OCI-LY3 (cell line): Measurements from ENCODE around the gene PSG1.
"Not testable (repeated sequence)": the region's sequence is repeated elsewhere in the genome, so short reads cannot be mapped to it uniquely, and the experiment has no call there.

Experiments used
- H2AFZ ChIP-seq: fragments of 200-600, 300-600 bp; shearing (Covaris generic); 2 replicates; pipeline ENCODE4 v1.6.0; 2014; ENCODE audit warnings: antibody characterized with exemption, low read depth, low read length
- H3K27ac ChIP-seq: fragments of 200-600, 300-600 bp; sonication (generic); 2 replicates; pipeline ENCODE4 v1.5.1; 2014; ENCODE audit warnings: mild to moderate bottlenecking, low read length, moderate library complexity, mixed read lengths
- H3K27me3 ChIP-seq: fragments of 200-600, 300-600 bp; sonication (generic); 2 replicates; pipeline ENCODE4 v1.6.1; 2014; ENCODE audit warnings: low read depth, low read length, mixed read lengths
- H3K36me3 ChIP-seq: fragments of 200-600, 300-600 bp; sonication (generic); replicated peaks from 2 replicates; pipeline ENCODE3; 2014; ENCODE audit warnings: low read depth, low read length, mixed read lengths
- H3K4me1 ChIP-seq: fragments of 300-600, 200-600 bp; sonication (generic); 2 replicates; pipeline ENCODE4 v1.6.1; 2014; ENCODE audit warnings: low read length, mixed read lengths
- H3K4me2 ChIP-seq: fragments of 200-600, 300-600 bp; sonication (generic); 2 replicates; pipeline ENCODE4 v1.6.1; 2014; ENCODE audit warnings: low read length, mixed read lengths
- H3K4me3 ChIP-seq: fragments of 300-600, 200-600 bp; sonication (generic); 2 replicates; pipeline ENCODE4 v1.5.1; 2014; ENCODE audit warnings: antibody characterized with exemption, mild to moderate bottlenecking, low read length, moderate library complexity
- H3K79me2 ChIP-seq: fragments of 300-600, 200-600 bp; shearing (Covaris generic); 2 replicates; pipeline ENCODE4 v1.6.1; 2014; ENCODE audit warnings: mild to moderate bottlenecking, low read length, mixed read lengths
- H3K9ac ChIP-seq: fragments of 300-600, 200-600 bp; shearing (Covaris generic); 2 replicates; pipeline ENCODE4 v1.6.0; 2014; ENCODE audit warnings: mild to moderate bottlenecking, low read length, moderate library complexity
- H3K9me3 ChIP-seq: fragments of 200-600, 300-600 bp; shearing (Covaris generic); 2 replicates; pipeline ENCODE4 v1.6.1; 2014; ENCODE audit warnings: low read length, mixed read lengths; ENCODE audit not compliant: insufficient read depth
- H4K20me1 ChIP-seq: fragments of 200-600, 300-600 bp; sonication (generic); 2 replicates; pipeline ENCODE4 v1.6.1; 2016; ENCODE audit warnings: low read length, mixed read lengths; ENCODE audit not compliant: insufficient read depth

PSG1 gene

GRCh38 chr19:42906162-42906561 is 26.6 kb upstream of the PSG1 start:
- H3K4me2 ChIP-seq, H4K20me1 ChIP-seq, H3K4me3 ChIP-seq, H3K9ac ChIP-seq, H3K9me3 ChIP-seq, H3K36me3 ChIP-seq, H2AFZ ChIP-seq, H3K27ac ChIP-seq, H3K79me2 ChIP-seq, H3K4me1 ChIP-seq, H3K27me3 ChIP-seq: not testable (repeated sequence)

GRCh38 chr19:42900561-42900960 is 21.0 kb upstream of the PSG1 start:
- H3K9me3 ChIP-seq, H4K20me1 ChIP-seq, H3K4me1 ChIP-seq, H3K79me2 ChIP-seq, H3K4me3 ChIP-seq, H2AFZ ChIP-seq, H3K27ac ChIP-seq, H3K4me2 ChIP-seq, H3K36me3 ChIP-seq, H3K27me3 ChIP-seq, H3K9ac ChIP-seq: not testable (repeated sequence)

- not testable (repeated sequence) for H2AFZ ChIP-seq, H4K20me1 ChIP-seq, H3K27ac ChIP-seq, H3K9ac ChIP-seq, H3K27me3 ChIP-seq, H3K4me3 ChIP-seq, H3K79me2 ChIP-seq, H3K4me1 ChIP-seq, H3K9me3 ChIP-seq, H3K36me3 ChIP-seq, H3K4me2 ChIP-seq
Observed at GRCh38 chr19:42899674-42900073, 20.2 kb upstream of the PSG1 start.

GRCh38 chr19:42899110-42899509 is 19.6 kb upstream of the PSG1 start:
- not testable (repeated sequence) for H3K36me3 ChIP-seq, H2AFZ ChIP-seq, H3K4me1 ChIP-seq, H3K4me2 ChIP-seq, H3K9me3 ChIP-seq, H3K79me2 ChIP-seq, H3K4me3 ChIP-seq, H3K9ac ChIP-seq, H3K27me3 ChIP-seq, H3K27ac ChIP-seq, H4K20me1 ChIP-seq

- not testable (repeated sequence) for H3K36me3 ChIP-seq, H3K27me3 ChIP-seq, H4K20me1 ChIP-seq, H3K4me3 ChIP-seq, H3K27ac ChIP-seq, H3K4me1 ChIP-seq, H2AFZ ChIP-seq, H3K9me3 ChIP-seq, H3K9ac ChIP-seq, H3K79me2 ChIP-seq, H3K4me2 ChIP-seq
Observed at GRCh38 chr19:42898656-42899055, 19.1 kb upstream of the PSG1 start.

- not testable (repeated sequence) for H3K4me1 ChIP-seq, H3K9ac ChIP-seq, H3K36me3 ChIP-seq, H3K79me2 ChIP-seq, H3K27ac ChIP-seq, H3K4me2 ChIP-seq, H3K27me3 ChIP-seq, H4K20me1 ChIP-seq, H3K4me3 ChIP-seq, H2AFZ ChIP-seq, H3K9me3 ChIP-seq
Observed at GRCh38 chr19:42897729-42898128, 18.2 kb upstream of the PSG1 start.

- not testable (repeated sequence) for H3K9ac ChIP-seq, H3K79me2 ChIP-seq, H3K4me2 ChIP-seq, H4K20me1 ChIP-seq, H3K27ac ChIP-seq, H2AFZ ChIP-seq, H3K4me3 ChIP-seq, H3K9me3 ChIP-seq, H3K27me3 ChIP-seq, H3K36me3 ChIP-seq, H3K4me1 ChIP-seq
Observed at GRCh38 chr19:42890446-42890845, 10.9 kb upstream of the PSG1 start.

- H3K27ac ChIP-seq, H3K4me2 ChIP-seq: not testable (repeated sequence)
Observed at GRCh38 chr19:42887876-42888445, 8.4 kb upstream of the PSG1 start.

GRCh38 chr19:42882730-42883129 is 3.2 kb upstream of the PSG1 start:
- not testable (repeated sequence) for H4K20me1 ChIP-seq, H3K4me3 ChIP-seq, H3K36me3 ChIP-seq, H3K9me3 ChIP-seq, H3K4me1 ChIP-seq, H2AFZ ChIP-seq, H3K79me2 ChIP-seq, H3K27me3 ChIP-seq, H3K9ac ChIP-seq, H3K27ac ChIP-seq, H3K4me2 ChIP-seq

More at GRCh38 chr19:42887876-42888445, 8.4 kb upstream of the PSG1 start:
- H3K4me1 ChIP-seq, H3K4me3 ChIP-seq, H4K20me1 ChIP-seq, H3K9me3 ChIP-seq, H3K27me3 ChIP-seq, H3K79me2 ChIP-seq, H3K36me3 ChIP-seq, H2AFZ ChIP-seq, H3K9ac ChIP-seq: not testable (repeated sequence)

- not testable (repeated sequence) for H3K79me2 ChIP-seq, H3K27ac ChIP-seq, H3K36me3 ChIP-seq
Observed at GRCh38 chr19:42882010-42882409, 2.5 kb upstream of the PSG1 start.

More at GRCh38 chr19:42882010-42882409, 2.5 kb upstream of the PSG1 start:
- not testable (repeated sequence) for H3K4me2 ChIP-seq, H3K27me3 ChIP-seq, H3K4me1 ChIP-seq, H4K20me1 ChIP-seq, H2AFZ ChIP-seq, H3K4me3 ChIP-seq, H3K9ac ChIP-seq, H3K9me3 ChIP-seq
